Inflammatory macrophage (primary cell): ENCODE data around the gene TBL1XR1.

Experiments used
- DNase-seq, 2 donors: peaks; one replicate each; pipeline ENCODE4 v3.0.0-alpha.2; 2020 to 2022

Gene TBL1XR1

GRCh38 chr3:177107461-177108239 lies 89.6 kb downstream of the TBL1XR1 start:
- DNase-seq: no peak

GRCh38 chr3:177106594-177106993 lies 90.7 kb downstream of the TBL1XR1 start:
- no peak for DNase-seq

GRCh38 chr3:177106184-177106583 lies 91.1 kb downstream of the TBL1XR1 start:
- DNase-seq: no peak

- no peak for DNase-seq
Measured at GRCh38 chr3:177105623-177106022, 91.7 kb downstream of the TBL1XR1 start.

- DNase-seq: no peak
Measured at GRCh38 chr3:177104299-177104992, 92.8 kb downstream of the TBL1XR1 start.

- DNase-seq: no peak
Measured at GRCh38 chr3:177102553-177102952, 94.7 kb downstream of the TBL1XR1 start.

GRCh38 chr3:177098551-177098950 lies 98.7 kb downstream of the TBL1XR1 start:
- no peak for DNase-seq

- no peak for DNase-seq
Measured at GRCh38 chr3:177096615-177097014, 100.7 kb downstream of the TBL1XR1 start.

GRCh38 chr3:177093966-177094365 lies 103.3 kb downstream of the TBL1XR1 start:
- DNase-seq: no peak

GRCh38 chr3:177089901-177090300 lies 107.4 kb downstream of the TBL1XR1 start:
- DNase-seq: peak in 1 of 2 donors; percentile 33

- DNase-seq: no peak
Measured at GRCh38 chr3:177089110-177089509, 108.2 kb downstream of the TBL1XR1 start.

- DNase-seq: peak; percentile 38 to 72
Measured at GRCh38 chr3:177085794-177086193, 111.5 kb downstream of the TBL1XR1 start.

GRCh38 chr3:177084616-177085015 lies 112.7 kb downstream of the TBL1XR1 start:
- no peak for DNase-seq

GRCh38 chr3:177080122-177080521 lies 117.2 kb downstream of the TBL1XR1 start:
- DNase-seq: no peak

GRCh38 chr3:177079684-177080083 lies 117.6 kb downstream of the TBL1XR1 start:
- no peak for DNase-seq

GRCh38 chr3:177071496-177072156 lies 125.7 kb downstream of the TBL1XR1 start:
- no peak for DNase-seq

GRCh38 chr3:177069514-177070329 lies 127.6 kb downstream of the TBL1XR1 start:
- DNase-seq: no peak

GRCh38 chr3:177068967-177069366 lies 128.3 kb downstream of the TBL1XR1 start:
- no peak for DNase-seq

GRCh38 chr3:177066068-177066467 lies 131.2 kb downstream of the TBL1XR1 start:
- no peak for DNase-seq

- no peak for DNase-seq
Measured at GRCh38 chr3:177065285-177066033, 131.8 kb downstream of the TBL1XR1 start.

- no peak for DNase-seq
Measured at GRCh38 chr3:177062052-177062732, 135.1 kb downstream of the TBL1XR1 start.
